Fibroblast of upper back skin (primary cell): ENCODE data around the gene FRMD1.

Source experiments
- DNase-seq: peaks from one replicate; pipeline ENCODE4 v3.0.0-alpha.2; 2013

Gene FRMD1

GRCh38 chr6:168039849-168040248, 39.2 kb downstream of the FRMD1 start:
- no peak for DNase-seq

DNA sequence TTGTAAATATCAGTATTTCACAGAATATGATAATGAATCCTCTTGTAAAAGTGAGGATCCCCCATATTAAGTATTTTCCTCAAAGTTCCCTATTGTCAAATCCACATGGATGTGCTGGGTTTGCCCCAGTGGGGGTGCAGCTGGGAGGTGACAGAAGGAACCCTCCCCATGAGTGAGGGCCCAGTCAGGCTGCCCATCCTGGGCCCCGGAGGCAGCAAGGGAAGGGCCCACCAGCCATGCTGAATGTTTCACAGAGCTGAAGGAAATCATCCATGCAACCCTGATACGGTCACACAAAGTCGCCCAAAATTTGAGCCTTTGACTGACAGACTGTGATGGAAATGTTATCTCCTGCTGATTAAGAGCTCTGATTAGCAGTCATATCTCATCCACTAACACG, 39.7 kb downstream of the FRMD1 start:
- no peak for DNase-seq

- DNase-seq = no peak
Observed at GRCh38 chr6:168038576-168039140, 40.4 kb downstream of the FRMD1 start.

DNA sequence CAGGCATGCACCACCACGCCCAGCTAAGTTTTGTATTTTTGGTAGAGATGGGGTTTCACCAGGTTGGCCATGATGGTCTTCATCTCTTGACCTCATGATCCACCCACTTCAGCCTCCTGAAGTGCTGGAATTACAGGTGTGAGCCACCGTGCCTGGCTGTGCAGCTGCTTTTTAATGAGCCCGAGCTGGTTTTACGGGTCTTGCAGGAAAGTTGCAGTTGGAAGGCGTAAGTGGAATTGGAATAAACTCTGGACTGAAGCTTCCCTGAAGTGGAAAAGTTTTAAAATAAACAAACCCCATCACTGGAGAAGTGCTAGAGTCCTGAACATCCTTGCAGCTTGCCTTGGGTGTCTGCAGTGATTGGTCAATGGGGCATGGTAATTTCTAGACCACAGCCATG, 41.2 kb downstream of the FRMD1 start:
- DNase-seq = no peak

DNA sequence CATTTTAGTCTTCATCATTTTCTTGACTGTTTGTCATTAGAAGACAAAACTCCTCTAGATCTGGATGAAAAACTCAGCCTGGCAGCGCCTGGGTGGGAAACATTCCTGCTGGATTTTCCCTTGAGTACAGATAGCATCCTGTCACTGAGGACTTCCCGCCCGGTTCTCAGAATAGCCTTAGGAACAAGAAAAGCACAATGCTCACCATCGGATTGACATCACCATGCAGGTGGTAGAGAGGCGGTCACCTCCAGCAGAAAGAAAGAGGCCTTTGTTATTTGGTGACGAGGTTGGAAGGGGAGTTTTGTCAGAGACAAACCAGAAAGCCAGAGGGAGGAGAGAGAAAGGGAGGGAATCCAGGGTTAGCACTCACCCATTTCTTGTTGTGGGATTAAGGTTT, 41.8 kb downstream of the FRMD1 start:
- DNase-seq = no peak

DNA sequence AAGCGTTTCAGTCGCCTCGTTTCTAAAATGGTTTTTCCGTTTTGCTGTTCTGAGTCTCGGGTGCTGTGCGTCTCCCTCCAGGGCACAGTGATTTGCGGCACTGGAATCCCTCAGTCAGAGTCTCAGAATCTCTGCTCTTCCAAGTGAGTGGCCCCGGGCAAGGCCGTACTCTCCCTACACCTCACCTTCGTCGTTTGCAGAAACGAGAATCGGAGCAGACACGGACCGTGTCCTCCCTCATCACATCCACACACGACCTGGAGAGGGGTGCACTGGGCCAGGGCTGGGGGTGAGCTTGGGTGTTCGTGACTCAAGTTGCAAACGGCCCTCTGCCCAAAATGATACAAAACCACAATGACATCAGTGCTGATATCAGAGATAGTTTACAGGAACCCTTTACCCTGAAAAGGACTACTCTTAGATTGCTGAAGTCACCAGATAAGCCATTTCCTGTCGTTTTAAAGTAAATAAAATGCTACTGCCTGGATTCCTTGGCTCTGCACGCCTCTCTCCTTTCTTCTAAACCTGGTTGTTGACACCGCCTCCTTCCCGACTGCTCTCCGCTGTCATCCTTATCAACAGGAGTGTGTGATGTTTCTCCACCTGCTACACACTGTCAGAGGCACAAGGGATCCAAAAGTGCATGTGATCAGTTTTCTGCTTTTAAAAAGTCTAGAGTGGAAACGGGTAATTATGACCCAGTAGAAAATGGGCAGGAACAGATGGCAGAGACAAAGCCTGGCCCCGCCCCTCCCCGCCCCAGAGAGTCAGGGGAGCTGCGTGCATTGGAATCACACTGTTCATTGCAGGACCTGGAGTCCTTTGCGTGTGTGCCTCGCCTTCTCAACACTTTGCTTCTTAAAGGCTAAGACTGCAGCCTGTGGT, 43.1 kb downstream of the FRMD1 start:
- peak; percentile 26 for DNase-seq

GRCh38 chr6:168035098-168035660, 43.8 kb downstream of the FRMD1 start:
- DNase-seq = peak; percentile 88

DNA sequence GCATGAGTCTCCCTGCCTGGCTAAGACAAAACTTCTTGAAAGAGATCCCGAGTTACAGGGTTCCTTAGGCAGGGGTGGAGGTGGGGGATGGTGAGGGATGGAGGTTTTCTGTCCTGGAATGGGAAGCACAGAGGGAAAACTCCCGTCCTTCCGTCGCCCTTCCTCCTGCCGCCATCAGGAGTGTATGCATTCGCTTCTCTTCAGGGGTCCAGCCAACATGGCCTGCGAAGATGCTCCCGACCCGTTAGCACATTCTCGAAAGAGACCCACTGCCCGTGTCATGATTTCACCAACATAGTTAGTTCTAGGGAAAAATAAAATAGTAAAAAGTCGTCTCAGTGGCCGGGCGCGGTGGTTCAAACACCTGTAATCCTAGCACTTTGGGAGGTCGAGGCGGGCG, 44.5 kb downstream of the FRMD1 start:
- no peak for DNase-seq

GRCh38 chr6:168033791-168034190, 45.2 kb downstream of the FRMD1 start:
- DNase-seq = no peak

- DNase-seq = peak; percentile 95
Observed at GRCh38 chr6:168032005-168032760, 46.8 kb downstream of the FRMD1 start.

DNA sequence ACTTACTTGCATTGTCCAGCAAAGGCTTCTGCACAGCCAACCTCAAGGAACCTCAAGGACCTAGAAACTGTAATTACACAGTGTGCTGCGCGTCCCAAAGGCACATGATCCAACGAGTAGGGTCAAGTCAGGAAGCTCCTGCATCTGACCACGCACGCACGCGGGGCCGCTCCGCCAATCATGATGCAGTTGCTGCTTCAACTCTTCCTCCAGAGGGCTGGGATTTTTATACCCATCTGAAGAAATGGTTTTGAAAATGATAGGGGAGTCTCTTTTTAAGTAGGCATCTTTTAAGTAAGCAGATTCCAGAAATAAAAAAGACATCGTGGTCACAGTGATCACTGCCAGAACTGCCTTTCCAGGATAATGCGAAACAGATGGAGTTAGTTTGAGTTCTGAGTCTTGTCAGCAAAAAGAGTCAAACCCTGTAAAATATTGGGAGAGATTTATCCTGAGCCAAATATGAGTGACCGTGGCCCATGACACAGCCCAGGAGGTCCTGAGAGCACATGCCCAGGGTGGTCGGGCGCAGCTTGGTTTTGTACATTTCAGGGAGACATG, 47.5 kb downstream of the FRMD1 start:
- peak; percentile 91 for DNase-seq

- DNase-seq = peak; percentile 24
Observed at GRCh38 chr6:168030908-168031307, 48.1 kb downstream of the FRMD1 start.

DNA sequence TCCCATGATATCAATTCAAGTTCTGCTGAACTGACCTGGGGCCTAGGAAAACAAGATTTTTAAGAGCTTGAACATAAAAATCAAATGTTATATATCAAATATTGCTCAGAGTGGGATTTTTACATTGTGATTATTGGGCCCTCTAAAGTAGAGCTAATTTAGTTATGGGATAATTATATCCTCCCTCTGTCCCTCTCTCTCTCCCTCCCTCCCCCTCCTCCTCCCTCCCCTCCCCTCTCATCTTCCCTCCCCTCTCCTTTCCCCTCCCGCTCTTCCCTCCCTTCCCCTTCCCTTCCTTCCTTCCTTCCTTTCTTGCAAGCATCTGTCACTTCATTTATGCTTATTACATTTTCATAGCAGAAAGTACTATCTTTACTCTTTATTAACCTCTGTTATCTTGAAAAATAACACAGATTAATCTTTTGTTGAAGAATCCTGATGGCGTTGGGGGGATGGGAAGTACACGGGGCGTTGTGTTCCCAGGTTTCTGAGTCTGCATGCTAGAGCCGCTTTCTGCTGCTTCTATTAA, 48.7 kb downstream of the FRMD1 start:
- no peak for DNase-seq

DNA sequence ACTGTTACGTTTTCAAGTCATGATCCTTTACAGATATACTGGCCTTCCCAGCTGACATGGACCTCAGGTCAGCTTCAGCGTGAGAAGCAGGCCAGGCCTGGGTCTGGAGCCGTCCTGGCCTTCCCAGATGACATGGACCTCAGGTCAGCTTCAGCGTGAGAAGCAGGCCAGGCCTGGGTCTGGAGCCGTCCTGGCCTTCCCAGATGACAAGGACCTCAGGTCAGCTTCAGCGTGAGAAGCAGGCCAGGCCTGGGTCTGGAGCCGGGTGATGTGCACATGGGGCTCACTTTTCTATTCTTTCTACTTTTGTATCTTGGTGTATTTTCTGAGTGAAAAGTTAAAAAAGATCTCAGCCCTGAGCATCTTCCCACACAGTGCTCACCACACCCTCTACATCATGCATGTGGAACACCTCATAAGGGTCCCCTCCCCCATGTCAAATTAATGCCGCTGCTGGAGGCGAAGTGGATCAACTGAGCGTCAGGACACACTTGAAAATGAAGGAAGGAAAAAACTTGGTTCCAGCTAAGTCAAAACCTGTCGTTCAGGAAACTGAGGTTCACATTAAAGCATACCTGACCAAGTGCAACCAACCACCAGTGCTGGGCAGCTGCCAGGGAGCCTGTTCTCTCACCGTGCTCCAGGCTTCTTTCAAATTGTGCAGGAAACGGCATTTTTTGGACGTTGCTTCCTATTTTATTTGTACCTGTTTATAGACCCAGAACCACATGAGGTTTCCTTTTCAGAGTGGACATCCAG, 49.4 kb downstream of the FRMD1 start:
- DNase-seq = no peak

- DNase-seq = no peak
Observed at GRCh38 chr6:168028181-168028580, 50.8 kb downstream of the FRMD1 start.

- DNase-seq = no peak
Observed at GRCh38 chr6:168027521-168027920, 51.5 kb downstream of the FRMD1 start.

DNA sequence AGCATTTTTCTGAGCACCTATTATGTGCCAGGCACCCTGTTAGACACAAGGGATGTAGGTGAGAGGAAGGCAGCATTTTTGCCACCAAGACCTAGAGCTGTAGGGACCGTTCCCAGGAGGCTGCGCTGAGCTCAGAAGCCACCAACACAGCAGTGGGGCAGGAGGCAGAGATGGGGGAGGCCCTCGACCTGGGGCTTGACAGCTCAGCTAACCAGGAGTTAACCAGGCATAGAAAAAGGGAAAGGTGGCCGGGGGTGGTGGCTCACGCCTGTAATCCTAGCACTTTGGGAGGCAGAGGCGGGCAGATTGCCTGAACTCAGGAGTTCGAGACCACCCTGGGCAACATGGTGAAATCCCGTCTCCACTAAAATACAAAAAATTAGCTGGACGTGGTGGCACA, 52.1 kb downstream of the FRMD1 start:
- no peak for DNase-seq

DNA sequence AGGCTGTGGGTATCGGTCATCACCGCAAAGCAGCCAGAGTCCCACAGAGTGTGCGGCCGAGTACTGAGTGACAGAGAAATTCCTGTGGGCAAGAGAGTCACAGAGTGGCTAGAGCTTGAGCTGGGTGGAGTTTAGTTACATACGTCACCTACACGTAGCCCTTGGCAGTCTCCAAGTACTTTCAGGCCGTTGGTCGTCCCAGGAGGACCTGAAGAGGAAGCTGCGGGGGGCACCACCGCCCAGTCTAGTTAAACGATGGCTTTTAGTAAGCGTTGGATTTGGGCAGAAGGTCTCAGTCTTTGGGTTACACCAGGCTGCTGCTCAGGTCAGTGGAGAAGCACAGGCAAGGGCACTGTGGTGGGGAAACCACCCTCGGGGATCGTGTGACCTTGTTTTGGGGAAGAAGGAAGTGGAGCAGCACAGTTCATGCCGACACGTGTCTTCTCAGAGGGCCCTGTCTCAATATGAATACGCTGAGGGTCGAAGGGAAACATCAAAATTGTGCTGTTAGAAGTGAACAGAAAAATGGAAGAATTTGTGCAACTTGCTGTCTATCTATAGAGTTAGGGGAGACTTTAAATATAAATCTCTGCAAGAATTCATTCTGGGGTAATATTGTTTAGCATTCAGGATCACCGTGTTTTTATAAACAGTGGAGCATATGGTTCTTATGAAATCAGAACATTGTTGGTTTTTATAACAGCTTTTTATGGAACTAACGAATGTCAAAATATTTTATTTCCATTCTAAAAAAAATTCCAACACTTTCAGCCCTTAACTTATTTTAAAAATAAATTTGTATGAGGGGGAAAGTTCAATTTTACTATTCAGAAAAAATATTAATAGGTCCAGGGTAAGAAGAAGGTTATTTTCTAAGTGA, 52.9 kb downstream of the FRMD1 start:
- DNase-seq = no peak

- no peak for DNase-seq
Observed at GRCh38 chr6:168024951-168025510, 54.0 kb downstream of the FRMD1 start.

GRCh38 chr6:168022488-168023321, 56.3 kb downstream of the FRMD1 start:
- no peak for DNase-seq
